Esophagus squamous epithelium (tissue), 4 donors: ENCODE data around the gene SUCLG2.

Experiments used
- CTCF ChIP-seq, 6 experiments: fragments of 450-650 bp in 4 of 6; fragments of 200-600 bp in 2 of 6; sonication (generic) in 2 of 6; IDR thresholded peaks; one replicate each; pipeline ENCODE4 v1.5.1; 2016 to 2019; ENCODE audit warnings: antibody characterized with exemption in 6 of 6, mild to moderate bottlenecking in 4 of 6, moderate library complexity in 4 of 6
- POLR2A ChIP-seq, 4 donors: fragments of 450-650 bp; IDR thresholded peaks; one replicate each; pipeline ENCODE4 v1.6.1; 2017; ENCODE audit warnings: antibody characterized with exemption in 4 of 4, mild to moderate bottlenecking in 4 of 4, moderate library complexity in 3 of 4

- no peak for TF ChIP-seq POLR2A (IDR thresholded peaks at IDR 0.05)
- TF ChIP-seq CTCF (IDR thresholded peaks at IDR 0.05) = no peak
These were observed 123.0 kb downstream of the SUCLG2 start for GRCh38 chr3:67531181-67532101.
